ENCODE measurements around the gene NRM. TPM values are rescaled to one million over a fixed set of nuclear protein-coding genes. Genes with fewer than 3 reads are reported as not detected.

The NRM gene
- total RNA-seq, 4 donors from 2014 or later = 4.6 to 10.2 (median 6.2) TPM

DNA sequence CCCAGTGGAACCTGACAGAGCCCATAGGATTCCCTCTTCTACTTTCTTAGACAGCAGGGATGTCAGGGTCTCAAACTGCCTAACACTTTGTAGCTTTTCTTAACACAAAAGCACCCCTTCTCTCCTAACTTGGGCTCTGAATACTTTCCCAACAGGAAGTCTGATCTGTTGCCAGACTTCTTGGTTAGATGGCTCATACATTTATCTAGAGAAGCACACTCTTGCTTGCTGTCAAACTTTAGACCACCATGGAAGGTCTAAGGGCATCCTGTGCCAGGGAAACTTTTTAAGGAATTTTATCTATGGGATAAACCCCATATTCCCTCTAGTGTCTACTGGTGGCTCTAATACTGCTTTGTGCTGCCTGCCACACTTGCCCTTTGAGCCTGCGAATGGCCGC is 47.1 kb downstream of the NRM start:
- Histone ChIP-seq H3K27ac (replicated peaks in 1 of 4) (no peak overlapping the region), H3K4me3 (no peak overlapping the region), H3K27me3 (no peaks in the 10 kb centered on the region), H3K4me1 (peaks cover 10 to 26% (median 20%) of the 10 kb centered on the region in 4 donors), H3K36me3 (peaks cover 13 to 64% (median 40%) of the 10 kb centered on the region in 4 donors), H3K9me3 (no peaks in the 10 kb centered on the region)
- no peak for DNase-seq (ENCODE audit: extremely low spot score)
- 89% methylated on average over 2 of the region's 2 CpGs for whole genome bisulfite sequencing
- TF ChIP-seq CTCF (IDR thresholded peaks at IDR 0.05) = no peak
- no peak for TF ChIP-seq EP300 (IDR thresholded peaks at IDR 0.05)
- no peak for TF ChIP-seq POLR2AphosphoS5 (IDR thresholded peaks at IDR 0.05)
- TF ChIP-seq POLR2A (IDR thresholded peaks at IDR 0.05; ENCODE audit: low read depth) = no peak
- intact Hi-C loops (cut with DNase I) = no loop called here

DNA sequence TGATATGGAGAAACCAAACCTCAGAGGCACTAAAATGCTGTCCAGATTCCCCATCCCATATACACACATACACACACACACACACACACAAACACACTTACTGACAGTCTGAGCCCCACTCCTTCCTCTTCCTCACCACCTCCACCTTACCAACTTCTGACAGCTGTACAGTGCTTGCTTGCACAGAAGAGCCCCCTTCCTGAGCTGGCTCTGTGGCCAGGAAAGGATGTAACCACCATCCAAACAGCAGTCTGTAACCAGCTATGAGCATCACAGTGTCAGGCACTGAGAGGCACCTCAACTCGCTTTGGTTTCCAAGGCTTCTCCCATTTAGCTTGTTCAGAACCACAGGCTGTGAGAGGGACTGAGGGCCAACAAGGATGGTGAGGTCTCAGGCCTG is 49.7 kb downstream of the NRM start:
- no peak overlapping the region for H3K4me3 ChIP-seq
- H3K27ac ChIP-seq (replicated peaks in 1 of 4) = no peak overlapping the region
- no peaks in the 10 kb centered on the region for H3K9me3 ChIP-seq
- TF ChIP-seq CTCF (IDR thresholded peaks at IDR 0.05) = no peak
- TF ChIP-seq POLR2A (IDR thresholded peaks at IDR 0.05; ENCODE audit: low read depth) = no peak
- TF ChIP-seq POLR2AphosphoS5 (IDR thresholded peaks at IDR 0.05) = no peak
- TF ChIP-seq EP300 (IDR thresholded peaks at IDR 0.05) = no peak
- intact Hi-C loops (cut with DNase I) = no loop called here
- H3K27me3 ChIP-seq = no peaks in the 10 kb centered on the region
- WGBS = no CpG with 5 or more reads among the region's 1 CpG
- peaks cover 0 to 6% (median under 1%) of the 10 kb centered on the region in 4 donors for H3K4me1 ChIP-seq
- peaks cover 13 to 74% (median 45%) of the 10 kb centered on the region in 4 donors for H3K36me3 ChIP-seq
- DNase-seq (ENCODE audit: extremely low spot score) = no peak

DNA sequence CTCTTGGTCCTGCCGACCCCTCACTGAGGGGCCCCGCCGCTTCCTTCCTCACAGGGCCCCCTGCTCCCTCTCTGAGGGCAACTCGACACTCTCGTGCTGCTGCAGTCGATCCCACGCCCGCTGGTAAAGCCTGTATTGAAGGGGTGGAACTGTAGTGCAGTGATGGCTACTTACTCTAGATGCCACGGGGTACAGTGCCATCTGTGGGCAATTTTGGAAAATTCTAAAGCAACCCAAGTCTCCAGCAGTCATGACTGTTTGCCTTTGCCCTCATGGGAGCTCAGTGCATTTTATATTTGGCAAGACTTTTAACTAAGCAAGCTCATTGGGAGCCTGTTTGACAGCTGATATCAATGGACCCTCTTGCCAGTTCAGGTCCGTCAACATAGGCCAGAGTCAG is 50.3 kb downstream of the NRM start:
- Histone ChIP-seq H3K4me1 (peaks cover 0 to under 1% (median 0%) of the 10 kb centered on the region in 4 donors), H3K36me3 (peaks cover 13 to 71% (median 45%) of the 10 kb centered on the region in 4 donors), H3K27me3 (no peaks in the 10 kb centered on the region), H3K27ac (replicated peaks in 1 of 4) (no peak overlapping the region), H3K4me3 (no peak overlapping the region), H3K9me3 (no peaks in the 10 kb centered on the region)
- 86% methylated on average over 10 of the region's 10 CpGs for WGBS
- no peak for DNase-seq (ENCODE audit: extremely low spot score)
- intact Hi-C loops (cut with DNase I) = no loop called here
- no peak for TF ChIP-seq POLR2A (IDR thresholded peaks at IDR 0.05; ENCODE audit: low read depth)
- no peak for TF ChIP-seq POLR2AphosphoS5 (IDR thresholded peaks at IDR 0.05)
- no peak for TF ChIP-seq EP300 (IDR thresholded peaks at IDR 0.05)
- no peak for TF ChIP-seq CTCF (IDR thresholded peaks at IDR 0.05)

Small RNAs within 50 kb of the gene (small RNA-seq; reads per million reads assigned to genes)
- 0 reads per million in 3 donors for gene RF00019

Other genes with a start within 250 kb of the NRM start
- 100 to 1,000 TPM; 294 to 649 (median 523) TPM for gene HLA-E, start 201.5 kb downstream of the NRM start, total RNA-seq
- 10 to 100 TPM; 30.3 to 53.5 (median 36.1) TPM for gene GNL1, start 134.5 kb downstream of the NRM start, total RNA-seq
- 10 to 100 TPM in 1 of 4 donors, 1 to 10 TPM in 3; 3.8 to 10.6 (median 4.5) TPM for gene PRR3, start 133.7 kb downstream of the NRM start, total RNA-seq
- 10 to 100 TPM; 39.0 to 60.8 (median 51.4) TPM for gene ABCF1, start 119.5 kb downstream of the NRM start, total RNA-seq
- 10 to 100 TPM; 24.5 to 53.6 (median 37.9) TPM for gene PPP1R10, start 73.7 kb downstream of the NRM start, total RNA-seq
- gene MRPS18B, start 73.1 kb downstream of the NRM start, total RNA-seq = 10 to 100 TPM; 36.0 to 41.8 (median 40.0) TPM
- 1 to 10 TPM; 2.7 to 8.7 (median 5.1) TPM for gene ATAT1, start 64.1 kb downstream of the NRM start, total RNA-seq
- gene C6orf136, start 43.9 kb downstream of the NRM start, total RNA-seq = 10 to 100 TPM in 3 of 4 donors, 1 to 10 TPM in 1; 8.0 to 28.2 (median 24.0) TPM
- gene DHX16, start 18.0 kb downstream of the NRM start, total RNA-seq = 10 to 100 TPM; 20.3 to 41.1 (median 31.1) TPM
- 100 to 1,000 TPM in 1 of 4 donors, 10 to 100 TPM in 3; 39.5 to 104 (median 59.8) TPM for gene PPP1R18, start 4.3 kb downstream of the NRM start, total RNA-seq
- 10 to 100 TPM; 10.8 to 20.3 (median 13.1) TPM for gene MDC1, start 26.3 kb upstream of the NRM start, total RNA-seq
- gene TUBB, start 29.4 kb upstream of the NRM start, total RNA-seq = 100 to 1,000 TPM; 208 to 398 (median 272) TPM
- gene FLOT1, start 51.7 kb upstream of the NRM start, total RNA-seq = 100 to 1,000 TPM; 115 to 214 (median 166) TPM
- gene IER3, start 53.6 kb upstream of the NRM start, total RNA-seq = 10 to 100 TPM in 2 of 4 donors, 1 to 10 TPM in 2; 8.9 to 45.4 (median 11.0) TPM
- gene DDR1, start 193.5 kb upstream of the NRM start, total RNA-seq = 10 to 100 TPM; 10.4 to 37.9 (median 23.3) TPM
- 10 to 100 TPM in 1 of 4 donors, 1 to 10 TPM in 3; 6.3 to 15.4 (median 8.2) TPM for gene GTF2H4, start 217.2 kb upstream of the NRM start, total RNA-seq
- gene VARS2, start 223.3 kb upstream of the NRM start, total RNA-seq = 10 to 100 TPM in 3 of 4 donors, 1 to 10 TPM in 1; 6.6 to 16.9 (median 12.6) TPM
- gene SFTA2, start 241.2 kb upstream of the NRM start, total RNA-seq = 1 to 10 TPM in 1 of 4 donors, not detected in 3; 1.1 TPM
- gene MUCL3, start 250.0 kb upstream of the NRM start, total RNA-seq = not detected